Epithelial cell of proximal tubule (primary cell): Measurements from ENCODE around the gene FAR1. TPM values are rescaled to one million over a fixed set of nuclear protein-coding genes. Genes with fewer than 3 reads are reported as not detected.
"Not testable (repeated sequence)": the region's sequence is repeated elsewhere in the genome, so short reads cannot be mapped to it uniquely, and the experiment has no call there.

Source experiments
- DNase-seq: peaks from one replicate; pipeline ENCODE4 v3.0.0-alpha.2; 2011; ENCODE audit warnings: low read depth
- H3K4me3 ChIP-seq: 2 replicates; pipeline ENCODE4 v1.5.1; 2011; ENCODE audit warnings: low read depth, mild to moderate bottlenecking, low read length
- total RNA-seq: library from RNA; depleted of rRNA; stranded (reverse); fragments of >200 nt; gene quantifications from 2 replicates; pipeline ENCODE4 v1.2.3, GENCODE V29; 2015
- TF ChIP-seq, protein P1 (sequence below): conservative IDR thresholded peaks from 2 replicates; pipeline ENCODE4 v1.5.1; 2012; ENCODE audit warnings: low read depth, mild to moderate bottlenecking, low read length

Gene FAR1, protein sequence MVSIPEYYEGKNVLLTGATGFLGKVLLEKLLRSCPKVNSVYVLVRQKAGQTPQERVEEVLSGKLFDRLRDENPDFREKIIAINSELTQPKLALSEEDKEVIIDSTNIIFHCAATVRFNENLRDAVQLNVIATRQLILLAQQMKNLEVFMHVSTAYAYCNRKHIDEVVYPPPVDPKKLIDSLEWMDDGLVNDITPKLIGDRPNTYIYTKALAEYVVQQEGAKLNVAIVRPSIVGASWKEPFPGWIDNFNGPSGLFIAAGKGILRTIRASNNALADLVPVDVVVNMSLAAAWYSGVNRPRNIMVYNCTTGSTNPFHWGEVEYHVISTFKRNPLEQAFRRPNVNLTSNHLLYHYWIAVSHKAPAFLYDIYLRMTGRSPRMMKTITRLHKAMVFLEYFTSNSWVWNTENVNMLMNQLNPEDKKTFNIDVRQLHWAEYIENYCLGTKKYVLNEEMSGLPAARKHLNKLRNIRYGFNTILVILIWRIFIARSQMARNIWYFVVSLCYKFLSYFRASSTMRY
- total RNA-seq, result 23.2 and 31.3 TPM in 2 replicates

DNA sequence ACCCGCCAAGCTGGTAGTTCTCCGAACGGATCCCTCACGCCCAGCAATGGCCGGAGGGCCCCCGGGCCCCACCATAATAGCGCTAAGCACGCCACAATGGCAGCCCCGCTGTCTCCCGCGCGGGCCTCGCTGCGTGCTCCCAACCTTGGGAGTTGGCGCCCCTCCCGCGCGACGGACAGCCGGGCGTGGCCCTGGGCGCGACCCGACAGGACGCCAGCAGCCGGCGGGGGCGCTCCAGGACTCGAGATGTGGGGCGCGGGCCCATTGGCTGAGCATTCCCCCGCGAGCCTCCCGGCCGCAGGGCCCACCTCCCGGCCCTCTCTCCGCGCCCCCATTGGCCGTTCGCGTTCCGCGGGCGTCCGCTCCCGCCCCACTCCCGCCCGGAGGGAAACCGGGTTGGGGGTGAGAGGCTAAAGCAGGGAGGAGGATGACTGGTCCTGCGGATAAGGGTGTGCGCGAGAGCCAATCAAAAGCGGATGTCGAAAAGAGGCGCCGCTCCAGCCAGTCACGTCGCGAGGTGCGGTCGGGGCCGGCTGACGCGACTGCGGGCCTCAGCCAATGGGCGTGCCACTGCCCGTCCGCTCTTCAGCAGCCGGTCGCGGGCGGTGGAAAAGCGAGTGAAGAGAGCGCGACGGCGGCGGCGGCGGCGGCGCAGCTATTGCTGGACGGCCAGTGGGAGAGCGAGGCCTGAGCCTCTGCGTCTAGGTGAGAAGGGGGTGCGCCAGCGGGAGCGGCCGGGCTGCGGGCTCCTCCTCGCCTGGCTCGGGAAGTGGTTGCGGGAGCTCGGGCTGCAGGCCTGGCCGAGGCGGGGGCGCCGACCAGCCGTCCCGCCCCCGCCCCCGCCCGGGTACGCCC is at the start of gene FAR1:
TSS of gene FAR1 (plus strand) at position 567 of the 855 bp plus-strand sequence. CDS start 26,098 bp downstream, outside the sequence.
- H3K4me3 ChIP-seq, result peak within 1 kb of the TSS; percentile 86
- DNase-seq, result peak; percentile 81
- TF ChIP-seq, protein P1, sequence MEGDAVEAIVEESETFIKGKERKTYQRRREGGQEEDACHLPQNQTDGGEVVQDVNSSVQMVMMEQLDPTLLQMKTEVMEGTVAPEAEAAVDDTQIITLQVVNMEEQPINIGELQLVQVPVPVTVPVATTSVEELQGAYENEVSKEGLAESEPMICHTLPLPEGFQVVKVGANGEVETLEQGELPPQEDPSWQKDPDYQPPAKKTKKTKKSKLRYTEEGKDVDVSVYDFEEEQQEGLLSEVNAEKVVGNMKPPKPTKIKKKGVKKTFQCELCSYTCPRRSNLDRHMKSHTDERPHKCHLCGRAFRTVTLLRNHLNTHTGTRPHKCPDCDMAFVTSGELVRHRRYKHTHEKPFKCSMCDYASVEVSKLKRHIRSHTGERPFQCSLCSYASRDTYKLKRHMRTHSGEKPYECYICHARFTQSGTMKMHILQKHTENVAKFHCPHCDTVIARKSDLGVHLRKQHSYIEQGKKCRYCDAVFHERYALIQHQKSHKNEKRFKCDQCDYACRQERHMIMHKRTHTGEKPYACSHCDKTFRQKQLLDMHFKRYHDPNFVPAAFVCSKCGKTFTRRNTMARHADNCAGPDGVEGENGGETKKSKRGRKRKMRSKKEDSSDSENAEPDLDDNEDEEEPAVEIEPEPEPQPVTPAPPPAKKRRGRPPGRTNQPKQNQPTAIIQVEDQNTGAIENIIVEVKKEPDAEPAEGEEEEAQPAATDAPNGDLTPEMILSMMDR, result peak; percentile 45

DNA sequence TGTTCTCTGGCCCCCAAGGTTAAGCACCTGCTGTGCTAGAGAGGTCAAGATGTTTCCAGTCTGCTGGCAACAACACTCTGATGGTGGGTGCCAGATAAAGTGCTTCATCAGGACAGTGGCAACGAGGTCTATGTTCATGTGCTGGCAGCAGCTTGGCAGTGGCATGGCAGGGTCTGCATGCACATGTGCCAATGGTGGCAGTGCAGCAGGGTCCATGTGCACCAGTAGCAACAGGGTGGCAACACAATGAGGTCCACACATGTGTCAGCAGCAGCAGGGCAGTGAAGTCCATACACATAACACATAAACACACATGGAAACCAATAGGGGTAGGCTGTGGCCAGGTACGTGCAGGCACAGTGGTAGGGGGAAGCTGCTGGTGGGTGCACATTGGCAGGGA is 48.4 kb upstream of the FAR1 start:
- no peak for DNase-seq
- H3K4me3 ChIP-seq, result no peak overlapping the region
- TF ChIP-seq, protein P1, result no peak

DNA sequence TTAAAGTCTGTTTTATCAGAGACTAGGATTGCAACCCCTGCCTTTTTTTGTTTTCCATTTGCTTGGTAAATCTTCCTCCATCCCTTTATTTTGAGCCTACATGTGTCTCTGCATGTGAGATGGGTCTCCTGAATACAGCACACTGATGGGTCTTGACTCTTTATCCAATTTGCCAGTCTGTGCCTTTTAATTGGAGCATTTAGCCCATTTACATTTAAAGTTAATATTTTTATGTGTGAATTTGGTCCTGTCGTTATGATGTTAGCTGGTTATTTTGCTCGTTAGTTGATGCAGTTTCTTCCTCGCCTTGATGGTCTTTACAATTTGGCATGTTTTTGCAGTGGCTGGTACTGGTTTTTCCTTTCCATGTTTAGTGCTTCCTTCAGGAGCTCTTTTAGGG is 41.6 kb upstream of the FAR1 start:
- H3K4me3 ChIP-seq, DNase-seq: not testable (repeated sequence)

DNA sequence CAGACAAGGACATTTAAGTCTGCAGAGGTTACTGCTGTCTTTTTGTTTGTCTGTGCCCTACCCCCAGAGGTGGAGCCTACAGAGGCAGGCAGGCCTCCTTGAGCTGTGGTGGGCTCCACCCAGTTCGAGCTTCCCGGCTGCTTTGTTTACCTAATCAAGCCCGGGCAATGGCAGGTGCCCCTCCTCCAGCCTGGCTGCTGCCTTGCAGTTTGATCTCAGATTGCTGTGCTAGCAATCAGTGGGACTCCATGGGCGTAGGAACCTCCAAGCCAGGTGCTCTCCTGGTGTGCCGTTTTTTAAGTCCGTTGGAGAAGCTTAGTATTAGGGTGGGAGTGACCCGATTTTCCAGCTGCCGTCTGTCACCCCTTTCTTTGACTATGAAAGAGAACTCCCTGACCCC is 39.8 kb upstream of the FAR1 start:
- DNase-seq, H3K4me3 ChIP-seq: not testable (repeated sequence)

DNA sequence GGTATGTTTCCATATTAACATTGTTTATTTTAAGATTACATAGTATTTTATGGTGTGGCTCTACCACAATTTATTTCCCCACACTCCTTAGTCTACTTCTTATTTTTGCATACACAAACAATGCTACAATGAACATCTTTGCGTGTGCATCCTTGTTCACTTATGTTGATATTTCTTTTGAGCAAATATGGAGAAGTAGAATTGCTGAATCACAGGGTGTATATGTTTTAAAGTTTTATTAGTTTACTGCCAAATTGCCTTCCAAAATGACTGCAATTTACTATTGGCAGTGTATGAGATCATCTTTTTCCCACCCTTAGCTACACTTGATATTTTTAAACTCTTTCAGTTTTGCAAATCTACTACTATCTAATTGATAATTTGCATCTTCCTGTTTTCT is 38.7 kb upstream of the FAR1 start:
- no peak overlapping the region for H3K4me3 ChIP-seq
- TF ChIP-seq, protein P1, result no peak
- no peak for DNase-seq

DNA sequence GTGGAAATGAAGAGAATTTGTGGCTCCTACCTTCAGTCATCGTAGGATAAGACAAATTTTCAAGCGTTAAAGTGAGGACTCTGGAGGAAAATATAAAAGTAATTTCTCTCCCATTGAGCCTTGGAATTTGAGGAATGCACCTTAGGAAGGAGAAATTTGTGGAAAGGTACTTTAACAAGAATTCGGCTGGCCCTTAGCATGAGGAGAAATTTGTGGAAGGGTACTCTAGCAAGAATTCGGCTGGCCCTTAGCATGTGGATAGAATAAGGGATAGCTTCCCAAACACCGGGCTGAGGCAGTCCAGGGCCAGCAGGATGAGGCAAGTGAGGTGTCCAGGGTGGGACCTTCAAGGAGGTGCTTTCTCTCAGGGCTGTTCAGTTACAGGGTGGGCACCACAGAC is 33.2 kb upstream of the FAR1 start:
- no peak overlapping the region for H3K4me3 ChIP-seq
- TF ChIP-seq, protein P1, result no peak
- DNase-seq, result no peak

DNA sequence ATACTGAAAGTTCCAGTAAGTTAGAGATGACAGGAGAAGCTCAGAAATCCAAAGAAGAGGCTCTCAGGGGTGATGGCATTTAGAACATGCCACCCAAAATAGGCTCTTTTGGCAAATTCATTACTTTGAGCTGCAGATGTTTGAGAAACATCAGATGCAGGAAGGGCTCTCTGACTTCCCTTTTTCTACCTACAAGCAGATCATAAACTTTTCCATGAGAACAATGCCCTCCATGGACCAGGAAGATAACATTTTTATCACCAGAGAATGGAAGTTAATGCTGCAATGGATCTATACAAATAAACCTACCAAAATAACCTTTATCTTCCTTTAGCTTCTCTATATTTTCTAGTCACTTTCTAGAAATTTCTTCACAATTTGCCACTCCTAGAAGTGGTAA is 32.7 kb upstream of the FAR1 start:
- TF ChIP-seq, protein P1, result no peak
- H3K4me3 ChIP-seq, result no peak overlapping the region
- no peak for DNase-seq
